Measurements from ENCODE around the gene GOLGA3.

DNA sequence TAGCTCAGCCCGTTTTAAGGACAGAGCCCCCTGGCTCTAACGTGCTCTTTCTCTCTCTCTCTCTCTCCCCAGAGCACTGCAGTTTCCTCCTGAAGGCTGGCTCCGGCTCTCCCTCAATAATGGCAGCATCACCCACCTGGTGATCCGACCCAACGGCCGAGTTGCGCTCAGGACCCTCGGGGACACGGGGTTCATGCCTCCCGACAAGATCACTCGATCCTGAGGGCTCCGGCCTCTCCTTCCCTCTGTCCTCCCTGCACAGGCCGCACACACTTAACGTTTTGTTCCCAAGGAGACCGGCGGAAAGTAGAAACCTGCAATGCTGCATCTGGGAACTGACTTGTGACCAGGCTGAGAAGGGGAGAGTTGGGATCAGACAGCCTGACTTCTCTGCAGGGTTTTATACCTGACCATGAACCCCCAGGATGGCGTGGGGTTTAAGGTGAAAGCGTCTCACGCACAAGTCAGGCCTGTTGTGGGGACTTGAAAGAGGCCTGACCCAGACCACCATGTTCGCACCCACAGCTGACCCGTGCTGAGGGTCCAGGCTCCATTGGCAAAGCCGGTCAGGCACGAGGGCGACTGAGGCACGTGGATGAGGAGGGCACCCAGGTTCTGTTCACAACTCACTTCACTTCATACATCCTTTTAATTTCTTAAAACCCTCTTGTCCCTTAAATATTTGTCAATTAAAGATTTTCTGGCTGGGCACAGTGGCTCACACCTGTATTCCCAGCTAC is 107.9 kb downstream of the GOLGA3 start:
- TF ChIP-seq, protein P1, sequence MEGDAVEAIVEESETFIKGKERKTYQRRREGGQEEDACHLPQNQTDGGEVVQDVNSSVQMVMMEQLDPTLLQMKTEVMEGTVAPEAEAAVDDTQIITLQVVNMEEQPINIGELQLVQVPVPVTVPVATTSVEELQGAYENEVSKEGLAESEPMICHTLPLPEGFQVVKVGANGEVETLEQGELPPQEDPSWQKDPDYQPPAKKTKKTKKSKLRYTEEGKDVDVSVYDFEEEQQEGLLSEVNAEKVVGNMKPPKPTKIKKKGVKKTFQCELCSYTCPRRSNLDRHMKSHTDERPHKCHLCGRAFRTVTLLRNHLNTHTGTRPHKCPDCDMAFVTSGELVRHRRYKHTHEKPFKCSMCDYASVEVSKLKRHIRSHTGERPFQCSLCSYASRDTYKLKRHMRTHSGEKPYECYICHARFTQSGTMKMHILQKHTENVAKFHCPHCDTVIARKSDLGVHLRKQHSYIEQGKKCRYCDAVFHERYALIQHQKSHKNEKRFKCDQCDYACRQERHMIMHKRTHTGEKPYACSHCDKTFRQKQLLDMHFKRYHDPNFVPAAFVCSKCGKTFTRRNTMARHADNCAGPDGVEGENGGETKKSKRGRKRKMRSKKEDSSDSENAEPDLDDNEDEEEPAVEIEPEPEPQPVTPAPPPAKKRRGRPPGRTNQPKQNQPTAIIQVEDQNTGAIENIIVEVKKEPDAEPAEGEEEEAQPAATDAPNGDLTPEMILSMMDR (conservative IDR thresholded peaks at IDR 0.05; ENCODE audit: low read depth in 2 of 2) = no peak
- TF ChIP-seq EZH2 (IDR thresholded peaks at IDR 0.05; ENCODE audit: low read depth, unreplicated experiment) (no peak), POLR2AphosphoS5 (IDR thresholded peaks at IDR 0.05; ENCODE audit: low read depth) (no peak), EZH2phosphoT487 (IDR thresholded peaks at IDR 0.05; ENCODE audit: unreplicated experiment) (no peak), CREB1 (CRISPR knock-in tag; IDR thresholded peaks at IDR 0.05; ENCODE audit: low read depth) (no peak), JUNB (IDR thresholded peaks at IDR 0.05; ENCODE audit: unreplicated experiment) (no peak), ZNF331 (CRISPR knock-in tag; IDR thresholded peaks at IDR 0.05; ENCODE audit: low read depth) (no peak), ZNF114 (CRISPR knock-in tag; IDR thresholded peaks at IDR 0.05) (no peak), NANOG (IDR thresholded peaks at IDR 0.05; ENCODE audit: borderline replicate concordance) (no peak), STAT1 (IDR thresholded peaks at IDR 0.05; ENCODE audit: unreplicated experiment) (no peak)
- TF ChIP-seq, protein P2, sequence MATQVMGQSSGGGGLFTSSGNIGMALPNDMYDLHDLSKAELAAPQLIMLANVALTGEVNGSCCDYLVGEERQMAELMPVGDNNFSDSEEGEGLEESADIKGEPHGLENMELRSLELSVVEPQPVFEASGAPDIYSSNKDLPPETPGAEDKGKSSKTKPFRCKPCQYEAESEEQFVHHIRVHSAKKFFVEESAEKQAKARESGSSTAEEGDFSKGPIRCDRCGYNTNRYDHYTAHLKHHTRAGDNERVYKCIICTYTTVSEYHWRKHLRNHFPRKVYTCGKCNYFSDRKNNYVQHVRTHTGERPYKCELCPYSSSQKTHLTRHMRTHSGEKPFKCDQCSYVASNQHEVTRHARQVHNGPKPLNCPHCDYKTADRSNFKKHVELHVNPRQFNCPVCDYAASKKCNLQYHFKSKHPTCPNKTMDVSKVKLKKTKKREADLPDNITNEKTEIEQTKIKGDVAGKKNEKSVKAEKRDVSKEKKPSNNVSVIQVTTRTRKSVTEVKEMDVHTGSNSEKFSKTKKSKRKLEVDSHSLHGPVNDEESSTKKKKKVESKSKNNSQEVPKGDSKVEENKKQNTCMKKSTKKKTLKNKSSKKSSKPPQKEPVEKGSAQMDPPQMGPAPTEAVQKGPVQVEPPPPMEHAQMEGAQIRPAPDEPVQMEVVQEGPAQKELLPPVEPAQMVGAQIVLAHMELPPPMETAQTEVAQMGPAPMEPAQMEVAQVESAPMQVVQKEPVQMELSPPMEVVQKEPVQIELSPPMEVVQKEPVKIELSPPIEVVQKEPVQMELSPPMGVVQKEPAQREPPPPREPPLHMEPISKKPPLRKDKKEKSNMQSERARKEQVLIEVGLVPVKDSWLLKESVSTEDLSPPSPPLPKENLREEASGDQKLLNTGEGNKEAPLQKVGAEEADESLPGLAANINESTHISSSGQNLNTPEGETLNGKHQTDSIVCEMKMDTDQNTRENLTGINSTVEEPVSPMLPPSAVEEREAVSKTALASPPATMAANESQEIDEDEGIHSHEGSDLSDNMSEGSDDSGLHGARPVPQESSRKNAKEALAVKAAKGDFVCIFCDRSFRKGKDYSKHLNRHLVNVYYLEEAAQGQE (IDR thresholded peaks at IDR 0.05; ENCODE audit: unreplicated experiment) = no peak
- TF ChIP-seq, protein P3, sequence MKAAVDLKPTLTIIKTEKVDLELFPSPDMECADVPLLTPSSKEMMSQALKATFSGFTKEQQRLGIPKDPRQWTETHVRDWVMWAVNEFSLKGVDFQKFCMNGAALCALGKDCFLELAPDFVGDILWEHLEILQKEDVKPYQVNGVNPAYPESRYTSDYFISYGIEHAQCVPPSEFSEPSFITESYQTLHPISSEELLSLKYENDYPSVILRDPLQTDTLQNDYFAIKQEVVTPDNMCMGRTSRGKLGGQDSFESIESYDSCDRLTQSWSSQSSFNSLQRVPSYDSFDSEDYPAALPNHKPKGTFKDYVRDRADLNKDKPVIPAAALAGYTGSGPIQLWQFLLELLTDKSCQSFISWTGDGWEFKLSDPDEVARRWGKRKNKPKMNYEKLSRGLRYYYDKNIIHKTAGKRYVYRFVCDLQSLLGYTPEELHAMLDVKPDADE (IDR thresholded peaks at IDR 0.05) = no peak
- TF ChIP-seq, protein P4, sequence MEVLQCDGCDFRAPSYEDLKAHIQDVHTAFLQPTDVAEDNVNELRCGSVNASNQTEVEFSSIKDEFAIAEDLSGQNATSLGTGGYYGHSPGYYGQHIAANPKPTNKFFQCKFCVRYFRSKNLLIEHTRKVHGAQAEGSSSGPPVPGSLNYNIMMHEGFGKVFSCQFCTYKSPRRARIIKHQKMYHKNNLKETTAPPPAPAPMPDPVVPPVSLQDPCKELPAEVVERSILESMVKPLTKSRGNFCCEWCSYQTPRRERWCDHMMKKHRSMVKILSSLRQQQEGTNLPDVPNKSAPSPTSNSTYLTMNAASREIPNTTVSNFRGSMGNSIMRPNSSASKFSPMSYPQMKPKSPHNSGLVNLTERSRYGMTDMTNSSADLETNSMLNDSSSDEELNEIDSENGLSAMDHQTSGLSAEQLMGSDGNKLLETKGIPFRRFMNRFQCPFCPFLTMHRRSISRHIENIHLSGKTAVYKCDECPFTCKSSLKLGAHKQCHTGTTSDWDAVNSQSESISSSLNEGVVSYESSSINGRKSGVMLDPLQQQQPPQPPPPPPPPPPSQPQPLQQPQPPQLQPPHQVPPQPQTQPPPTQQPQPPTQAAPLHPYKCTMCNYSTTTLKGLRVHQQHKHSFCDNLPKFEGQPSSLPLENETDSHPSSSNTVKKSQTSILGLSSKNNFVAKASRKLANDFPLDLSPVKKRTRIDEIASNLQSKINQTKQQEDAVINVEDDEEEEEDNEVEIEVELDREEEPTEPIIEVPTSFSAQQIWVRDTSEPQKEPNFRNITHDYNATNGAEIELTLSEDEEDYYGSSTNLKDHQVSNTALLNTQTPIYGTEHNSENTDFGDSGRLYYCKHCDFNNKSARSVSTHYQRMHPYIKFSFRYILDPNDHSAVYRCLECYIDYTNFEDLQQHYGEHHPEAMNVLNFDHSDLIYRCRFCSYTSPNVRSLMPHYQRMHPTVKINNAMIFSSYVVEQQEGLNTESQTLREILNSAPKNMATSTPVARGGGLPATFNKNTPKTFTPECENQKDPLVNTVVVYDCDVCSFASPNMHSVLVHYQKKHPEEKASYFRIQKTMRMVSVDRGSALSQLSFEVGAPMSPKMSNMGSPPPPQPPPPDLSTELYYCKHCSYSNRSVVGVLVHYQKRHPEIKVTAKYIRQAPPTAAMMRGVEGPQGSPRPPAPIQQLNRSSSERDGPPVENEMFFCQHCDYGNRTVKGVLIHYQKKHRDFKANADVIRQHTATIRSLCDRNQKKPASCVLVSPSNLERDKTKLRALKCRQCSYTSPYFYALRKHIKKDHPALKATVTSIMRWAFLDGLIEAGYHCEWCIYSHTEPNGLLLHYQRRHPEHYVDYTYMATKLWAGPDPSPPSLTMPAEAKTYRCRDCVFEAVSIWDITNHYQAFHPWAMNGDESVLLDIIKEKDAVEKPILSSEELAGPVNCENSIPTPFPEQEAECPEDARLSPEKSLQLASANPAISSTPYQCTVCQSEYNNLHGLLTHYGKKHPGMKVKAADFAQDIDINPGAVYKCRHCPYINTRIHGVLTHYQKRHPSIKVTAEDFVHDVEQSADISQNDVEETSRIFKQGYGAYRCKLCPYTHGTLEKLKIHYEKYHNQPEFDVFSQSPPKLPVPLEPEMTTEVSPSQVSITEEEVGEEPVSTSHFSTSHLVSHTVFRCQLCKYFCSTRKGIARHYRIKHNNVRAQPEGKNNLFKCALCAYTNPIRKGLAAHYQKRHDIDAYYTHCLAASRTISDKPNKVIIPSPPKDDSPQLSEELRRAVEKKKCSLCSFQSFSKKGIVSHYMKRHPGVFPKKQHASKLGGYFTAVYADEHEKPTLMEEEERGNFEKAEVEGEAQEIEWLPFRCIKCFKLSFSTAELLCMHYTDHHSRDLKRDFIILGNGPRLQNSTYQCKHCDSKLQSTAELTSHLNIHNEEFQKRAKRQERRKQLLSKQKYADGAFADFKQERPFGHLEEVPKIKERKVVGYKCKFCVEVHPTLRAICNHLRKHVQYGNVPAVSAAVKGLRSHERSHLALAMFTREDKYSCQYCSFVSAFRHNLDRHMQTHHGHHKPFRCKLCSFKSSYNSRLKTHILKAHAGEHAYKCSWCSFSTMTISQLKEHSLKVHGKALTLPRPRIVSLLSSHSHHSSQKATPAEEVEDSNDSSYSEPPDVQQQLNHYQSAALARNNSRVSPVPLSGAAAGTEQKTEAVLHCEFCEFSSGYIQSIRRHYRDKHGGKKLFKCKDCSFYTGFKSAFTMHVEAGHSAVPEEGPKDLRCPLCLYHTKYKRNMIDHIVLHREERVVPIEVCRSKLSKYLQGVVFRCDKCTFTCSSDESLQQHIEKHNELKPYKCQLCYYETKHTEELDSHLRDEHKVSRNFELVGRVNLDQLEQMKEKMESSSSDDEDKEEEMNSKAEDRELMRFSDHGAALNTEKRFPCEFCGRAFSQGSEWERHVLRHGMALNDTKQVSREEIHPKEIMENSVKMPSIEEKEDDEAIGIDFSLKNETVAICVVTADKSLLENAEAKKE (CRISPR knock-in tag; IDR thresholded peaks at IDR 0.05) = no peak

All from GM23338 (cell line).